GM10248 (cell line): Measurements from ENCODE around the gene CPSF4L.

ENCODE experiments used
- CTCF ChIA-PET: fragments of 300-600 bp; sonication (Branson Sonifier 250); formaldehyde crosslinking; extraction: SDS; loops from one replicate; lab custom pipeline; 2021; ENCODE audit warnings: antibody characterized with exemption; lab: Yijun Ruan, JAX
- POLR2A ChIA-PET: fragments of 350-650 bp; sonication (Branson Sonifier 250); formaldehyde crosslinking; extraction: SDS; loops from one replicate; lab custom pipeline; 2020; ENCODE audit warnings: antibody characterized with exemption; lab: Yijun Ruan, JAX
- DNase-seq: peaks from one replicate; pipeline ENCODE4 v3.0.0; 2012; ENCODE audit errors: extremely low spot score
- CTCF ChIP-seq: IDR thresholded peaks from 2 replicates; pipeline ENCODE4 v1.5.1; 2012; ENCODE audit warnings: mild to moderate bottlenecking, low read depth; ENCODE audit errors: extremely low read depth, missing control alignments, control extremely low read depth

The CPSF4L gene

GRCh38 chr17:73248532-73248931, 13.1 kb downstream of the CPSF4L start:
- DNase-seq, result no peak
- no peak for TF ChIP-seq CTCF
- POLR2A ChIA-PET, result no interaction called here
- CTCF ChIA-PET, result interaction anchor here (1.2 to 3.2 kb wide), 11 partner anchors 8 to 689 kb away, joined by 3 to 20 read pairs (median 4); no protein-coding TSS in a partner anchor

- CTCF ChIA-PET, result interaction anchor here (0.6 to 2.7 kb wide), 8 partner anchors 8 to 688 kb away, joined by 3 to 10 read pairs (median 4); no protein-coding TSS in a partner anchor
- TF ChIP-seq CTCF, result peak; percentile 31
- POLR2A ChIA-PET, result no interaction called here
- DNase-seq, result no peak
These were observed 14.0 kb downstream of the CPSF4L start for GRCh38 chr17:73247726-73248125.

- no peak for TF ChIP-seq CTCF
- ChIA-PET POLR2A (no interaction called here), CTCF (interaction anchor here (1.1 kb wide), 1 partner anchor 681 kb away, joined by 3 read pairs; no protein-coding TSS in a partner anchor)
- DNase-seq, result no peak
These were observed 21.1 kb downstream of the CPSF4L start for GRCh38 chr17:73240561-73240960.

- ChIA-PET CTCF (interaction anchor here (1.1 to 2.4 kb wide), 2 partner anchors 18 to 510 kb away, joined by 3 to 9 read pairs; no protein-coding TSS in a partner anchor), POLR2A (no interaction called here)
- no peak for TF ChIP-seq CTCF
- DNase-seq, result no peak
These were observed 24.0 kb downstream of the CPSF4L start for GRCh38 chr17:73237714-73238113.

GRCh38 chr17:73234736-73235135, 26.9 kb downstream of the CPSF4L start:
- ChIA-PET CTCF (interaction anchor here (0.9 to 2.5 kb wide), 3 partner anchors 18 to 676 kb away, joined by 3 to 7 read pairs (median 3); no protein-coding TSS in a partner anchor), POLR2A (no interaction called here)
- DNase-seq, result no peak
- TF ChIP-seq CTCF, result no peak

GRCh38 chr17:73232587-73233373, 28.9 kb downstream of the CPSF4L start:
- no peak for TF ChIP-seq CTCF
- DNase-seq, result peak; percentile 41
- CTCF ChIA-PET, result interaction anchor here (1.0 to 1.8 kb wide), 9 partner anchors 9 to 137 kb away, joined by 3 to 7 read pairs (median 4); no protein-coding TSS in a partner anchor
- POLR2A ChIA-PET, result interaction anchor here (0.7 kb wide), 1 partner anchor 10 kb away, joined by 5 read pairs; no protein-coding TSS in a partner anchor
